ENCODE measurements around the gene MROH7.

The MROH7 gene

DNA sequence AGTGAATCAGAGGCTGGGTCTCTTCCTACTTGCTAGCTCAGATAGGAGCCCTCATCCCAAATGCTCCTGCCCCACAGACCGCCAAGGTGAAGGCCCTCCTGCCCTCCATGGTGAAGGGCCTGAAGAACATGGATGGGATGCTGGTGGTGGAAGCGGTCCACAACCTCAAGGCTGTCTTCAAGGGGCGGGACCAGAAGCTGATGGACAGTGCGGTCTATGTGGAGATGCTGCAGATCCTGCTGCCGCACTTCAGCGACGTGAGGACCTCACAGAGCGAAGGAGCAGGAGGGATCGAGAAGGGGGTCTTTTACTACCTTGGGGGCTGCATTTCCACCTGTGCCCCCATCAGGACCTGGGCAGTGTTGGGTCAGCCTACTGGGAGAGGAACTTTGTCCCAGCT, 59.5 kb downstream of the MROH7 start:
- DNase-seq = no peak

DNA sequence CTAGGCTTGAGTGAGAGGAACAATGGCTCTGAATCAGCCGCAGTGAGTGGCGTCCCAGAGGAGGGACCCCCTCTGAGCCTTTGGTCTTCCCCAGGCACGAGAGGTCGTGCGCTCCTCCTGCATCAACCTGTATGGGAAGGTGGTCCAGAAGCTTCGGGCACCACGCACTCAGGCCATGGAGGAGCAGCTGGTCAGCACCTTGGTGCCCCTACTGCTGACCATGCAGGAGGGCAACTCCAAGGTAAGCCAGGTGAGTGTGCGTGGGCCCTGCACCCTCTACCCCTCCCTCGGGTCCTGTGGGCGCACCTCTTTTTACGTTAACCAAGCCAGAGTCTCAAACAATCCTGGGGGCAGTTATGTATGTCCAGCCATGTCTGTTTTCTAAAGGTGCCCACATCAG, 60.4 kb downstream of the MROH7 start:
- no peak for DNase-seq

DNA sequence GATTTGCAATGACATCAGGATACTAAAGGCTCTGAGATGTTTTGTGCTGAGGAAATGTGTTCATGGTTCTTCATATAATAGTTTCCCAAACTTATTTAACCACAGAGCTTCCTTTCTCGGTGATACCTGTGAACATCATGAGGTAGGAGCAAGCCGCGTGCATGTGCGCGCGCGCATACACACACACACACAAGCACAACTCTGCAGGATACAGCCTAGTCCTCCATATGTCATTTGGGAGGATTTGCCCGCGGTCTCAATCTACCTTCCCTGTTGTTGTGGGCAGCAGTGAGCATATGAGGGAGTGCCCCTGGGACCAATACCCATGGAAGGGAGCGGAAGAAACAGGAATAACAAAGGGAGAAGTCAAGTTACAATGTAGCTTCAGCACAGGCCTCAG, 61.9 kb downstream of the MROH7 start:
- DNase-seq = no peak

DNA sequence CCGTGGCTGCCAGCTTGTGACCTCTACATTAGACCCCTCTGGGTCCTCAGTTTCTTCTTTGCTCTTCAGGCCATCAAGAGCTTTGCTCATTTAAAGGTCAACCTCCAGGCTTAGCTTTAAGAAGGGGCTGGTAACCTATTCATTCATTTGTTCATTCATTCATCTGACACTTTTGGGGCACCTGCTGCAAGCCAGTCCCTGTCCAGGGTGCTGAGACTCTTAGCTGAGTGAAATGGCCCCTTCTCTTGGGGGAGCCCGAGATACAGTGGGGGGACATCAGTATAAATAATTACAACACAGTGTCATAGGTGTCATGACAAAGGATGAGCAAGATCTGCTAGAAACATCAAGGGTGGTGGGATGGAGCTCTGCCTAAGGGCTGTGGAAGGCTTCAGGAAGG, 63.6 kb downstream of the MROH7 start:
- no peak for DNase-seq

DNA sequence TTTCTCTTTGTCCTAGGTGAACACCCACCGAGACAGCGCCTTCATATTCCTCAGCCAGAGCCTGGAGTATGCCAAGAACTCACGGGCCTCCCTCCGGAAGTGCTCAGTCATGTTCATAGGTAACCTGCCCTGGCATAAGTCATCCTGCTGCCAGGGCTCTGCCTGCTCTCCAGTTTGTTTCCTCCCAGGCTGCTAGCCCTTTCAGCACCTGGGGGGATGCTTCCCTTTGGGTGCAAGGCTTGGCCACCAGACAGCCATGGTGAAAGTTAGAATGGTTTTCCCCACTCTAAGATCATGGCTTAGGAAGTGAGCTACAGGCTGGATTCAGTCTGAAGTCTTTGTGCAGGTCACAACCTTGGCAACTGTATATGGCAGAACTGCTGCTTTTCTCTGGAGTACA, 64.8 kb downstream of the MROH7 start:
- no peak for DNase-seq

DNA sequence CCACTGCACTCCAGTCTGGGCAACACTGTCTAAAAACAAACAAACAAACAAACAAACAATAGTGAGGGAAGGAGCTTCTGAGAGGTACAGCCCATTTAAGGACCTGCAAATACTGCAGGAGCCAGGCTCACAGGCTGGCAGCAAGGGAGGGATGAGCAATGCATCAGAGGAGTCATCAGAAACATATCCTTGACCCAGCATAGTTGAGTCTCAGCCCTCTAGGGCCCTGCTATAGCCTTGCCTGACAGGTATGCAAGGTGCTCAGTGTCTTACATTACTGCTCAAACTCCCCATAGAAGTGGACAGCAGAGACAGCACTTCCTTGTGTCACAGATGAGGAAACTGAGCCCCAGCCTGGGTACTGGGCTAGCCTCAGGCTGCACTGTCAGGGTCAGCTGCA, 66.8 kb downstream of the MROH7 start:
- no peak for DNase-seq

DNA sequence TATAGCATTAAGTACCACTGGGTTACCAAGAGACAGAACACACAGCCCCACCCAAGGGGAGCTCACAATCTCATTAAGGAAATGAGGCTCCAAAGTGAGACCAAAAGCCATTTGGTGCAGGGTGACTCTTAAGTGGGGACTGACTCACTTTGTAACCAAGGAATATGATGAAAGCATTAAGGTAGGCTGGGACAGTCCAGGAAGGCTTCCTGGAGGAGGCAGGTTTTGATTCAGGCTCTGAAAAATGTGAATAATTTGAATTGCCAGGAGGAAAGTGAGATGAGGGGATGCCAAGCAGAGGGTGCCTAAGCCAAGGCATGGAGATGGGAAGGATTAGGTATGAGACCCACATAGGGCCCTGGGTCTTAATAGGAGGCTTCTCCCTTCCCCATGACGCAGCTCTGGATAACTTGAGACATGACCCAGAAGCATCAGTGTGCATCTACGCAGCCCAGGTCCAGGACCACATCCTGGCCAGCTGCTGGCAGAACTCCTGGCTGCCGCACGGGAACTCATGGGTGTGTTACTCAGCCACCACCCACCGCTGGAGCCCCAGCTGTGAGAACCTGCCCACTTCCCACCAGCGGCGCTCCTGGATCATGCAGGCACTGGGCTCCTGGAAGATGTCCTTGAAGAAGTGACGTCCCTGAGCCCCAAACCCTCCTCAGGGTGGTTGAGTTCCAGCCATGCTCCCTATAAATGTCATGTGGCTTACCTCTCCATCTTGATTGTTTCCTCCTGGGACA, 68.1 kb downstream of the MROH7 start:
- no peak for DNase-seq

DNA sequence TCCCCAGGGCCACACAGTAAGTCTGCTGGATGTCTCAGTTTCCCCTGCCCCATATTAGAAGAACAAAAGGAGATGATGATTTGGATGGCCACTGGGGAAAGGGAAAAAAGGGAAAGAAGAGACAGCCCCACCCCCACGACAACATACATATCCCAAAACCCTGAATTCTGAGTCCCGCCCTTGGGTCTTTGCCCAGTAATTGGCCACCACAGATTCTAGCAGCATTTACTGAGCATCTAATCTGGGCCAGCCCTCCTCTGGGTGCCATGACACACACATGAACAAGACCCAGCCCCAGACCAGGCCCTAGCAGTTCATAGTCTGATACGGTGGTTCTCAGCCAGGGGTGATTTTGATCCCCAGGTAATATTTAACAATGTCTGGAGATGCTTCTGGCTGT, 68.8 kb downstream of the MROH7 start:
- no peak for DNase-seq

DNA sequence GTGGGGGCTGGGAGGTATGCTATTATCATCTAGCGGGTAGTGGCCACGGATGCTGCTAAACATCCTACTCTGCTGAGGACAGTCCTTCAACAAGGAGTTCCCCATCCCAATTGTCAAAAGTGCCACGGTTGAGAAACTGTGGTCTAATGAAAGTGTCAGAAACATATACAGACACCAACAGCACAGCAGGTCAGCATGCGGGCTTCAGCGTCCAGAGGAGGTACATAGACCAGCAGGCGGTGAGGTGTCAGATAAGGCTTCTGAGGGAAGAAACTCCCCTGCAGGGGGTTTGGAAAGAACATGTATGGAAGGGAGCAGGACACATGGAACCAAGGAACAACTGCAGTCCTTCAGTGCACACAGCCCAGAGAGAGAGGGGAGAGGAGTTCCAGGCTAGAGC, 69.3 kb downstream of the MROH7 start:
- no peak for DNase-seq

DNA sequence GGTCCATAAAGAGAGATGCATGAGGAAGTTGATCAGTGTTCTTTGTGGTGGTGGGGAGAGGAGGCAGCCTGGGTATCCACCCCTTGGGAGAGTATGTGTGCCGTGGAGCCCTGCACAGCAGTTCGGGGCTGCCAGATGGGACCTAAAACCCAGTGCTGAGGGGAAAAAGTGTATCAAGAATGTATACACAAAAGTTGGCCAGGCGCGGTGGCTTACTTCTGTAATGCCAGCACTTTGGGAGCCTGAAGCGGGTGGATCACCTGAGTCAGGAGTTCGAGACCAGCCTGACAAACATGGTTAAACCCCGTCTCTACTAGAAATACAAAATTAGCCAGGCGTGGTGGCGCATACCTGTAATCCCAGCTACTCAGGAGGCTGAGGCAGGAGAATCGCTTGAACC, 70.0 kb downstream of the MROH7 start:
- no peak for DNase-seq

DNA sequence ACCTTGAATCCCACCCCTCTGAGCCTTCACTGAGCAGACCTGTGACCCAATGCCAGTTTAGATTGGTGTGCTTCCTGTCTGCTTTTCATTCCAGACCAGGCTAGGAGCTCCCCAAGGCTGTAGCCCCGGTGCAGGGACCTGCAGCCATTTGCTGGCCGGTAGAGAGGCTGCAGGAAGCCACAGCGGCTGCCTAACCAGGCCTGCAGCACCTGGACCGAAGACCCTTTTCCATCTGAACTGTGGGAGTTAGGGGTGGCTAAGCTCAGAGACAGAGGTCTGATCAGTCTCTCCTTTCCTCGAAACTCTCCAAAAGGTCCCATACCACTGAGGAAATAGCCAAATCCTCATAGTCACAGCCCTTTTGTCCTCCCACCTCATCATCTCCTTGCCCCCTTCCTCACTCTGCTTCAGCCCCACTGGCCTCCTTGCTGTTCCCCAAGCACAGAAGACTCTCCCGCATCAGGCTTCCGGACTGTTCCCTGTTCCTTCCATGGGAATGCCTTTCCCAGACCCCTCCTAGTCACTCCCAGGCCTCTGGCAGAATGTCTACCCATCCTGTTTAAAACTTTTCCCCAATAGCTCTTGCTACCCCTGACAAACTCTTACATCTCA, 73.4 kb downstream of the MROH7 start:
- DNase-seq = no peak

DNA sequence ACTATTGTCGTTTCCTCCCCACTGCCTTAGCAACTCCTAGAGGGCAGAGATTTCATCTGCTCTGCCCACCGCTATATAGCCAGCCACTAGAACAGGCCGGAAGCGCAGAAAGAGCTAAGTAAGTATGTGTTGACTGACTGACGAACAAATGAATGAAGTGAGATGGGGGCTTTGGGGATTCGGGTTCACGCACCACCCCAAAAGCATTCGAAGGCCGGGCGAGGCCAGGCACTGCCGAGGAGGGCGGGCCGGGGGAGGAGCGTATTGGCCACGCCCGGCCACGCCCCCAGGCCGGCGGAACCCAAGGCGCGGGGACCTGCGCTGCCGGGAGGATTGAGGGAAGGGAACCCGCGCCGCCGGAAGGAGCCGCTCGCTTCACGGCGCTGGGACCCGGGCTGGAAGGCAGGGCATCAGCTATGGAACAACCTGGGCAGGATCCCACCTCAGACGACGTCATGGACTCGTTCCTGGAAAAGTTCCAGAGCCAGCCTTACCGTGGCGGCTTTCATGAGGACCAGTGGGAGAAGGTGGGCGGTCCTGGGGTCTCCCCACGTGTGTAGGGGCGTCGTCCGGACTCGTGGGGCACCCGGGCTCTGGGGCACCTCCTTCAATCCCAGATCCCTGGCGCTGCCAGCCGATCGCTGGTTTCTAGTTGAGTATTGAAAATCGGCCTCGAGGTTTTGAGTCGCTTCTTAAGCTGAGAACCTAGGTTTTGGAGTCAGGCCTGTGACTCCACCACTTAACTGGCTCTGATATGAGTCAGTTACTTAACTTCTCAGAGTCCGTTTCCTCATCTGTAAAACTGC, 74.1 kb downstream of the MROH7 start, which contains the start of gene TTC4:
TSS of gene TTC4 (plus strand) at position 369 of the 806 bp plus-strand sequence. CDS start at position 417, 48 bp downstream.
- peak; percentile 62 for DNase-seq

DNA sequence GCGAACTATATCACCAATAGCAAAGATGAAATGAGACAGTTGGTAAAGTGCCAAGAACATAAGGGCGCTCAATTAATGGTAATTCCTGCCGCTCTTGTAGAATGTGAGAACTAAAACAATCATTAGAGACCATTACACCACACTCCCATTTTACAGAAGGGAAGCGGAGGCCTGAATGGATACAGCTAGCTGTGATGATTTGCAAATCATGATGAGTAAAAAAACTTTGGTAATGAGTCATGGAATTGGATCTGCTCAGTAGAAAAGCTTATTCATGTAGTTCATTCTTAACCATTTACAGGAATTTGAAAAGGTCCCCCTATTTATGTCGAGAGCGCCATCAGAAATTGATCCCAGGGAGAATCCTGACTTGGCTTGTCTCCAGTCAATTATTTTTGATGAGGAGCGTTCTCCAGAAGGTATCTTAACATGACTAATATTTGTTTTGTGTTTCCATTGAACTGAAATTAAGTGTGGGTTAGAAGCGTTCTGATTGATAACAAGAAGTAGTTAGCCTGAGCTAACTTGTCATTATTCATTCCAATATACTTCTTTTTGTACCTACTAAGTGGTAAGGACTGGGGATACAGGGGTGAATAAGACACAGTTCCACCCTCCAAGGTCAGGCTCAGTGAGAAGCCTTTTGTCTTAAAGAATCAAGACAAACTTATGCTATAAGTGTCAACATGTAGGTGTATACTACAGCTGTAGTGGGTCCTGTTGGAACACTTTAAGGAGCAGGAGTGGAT, 74.9 kb downstream of the MROH7 start:
- DNase-seq = no peak

DNA sequence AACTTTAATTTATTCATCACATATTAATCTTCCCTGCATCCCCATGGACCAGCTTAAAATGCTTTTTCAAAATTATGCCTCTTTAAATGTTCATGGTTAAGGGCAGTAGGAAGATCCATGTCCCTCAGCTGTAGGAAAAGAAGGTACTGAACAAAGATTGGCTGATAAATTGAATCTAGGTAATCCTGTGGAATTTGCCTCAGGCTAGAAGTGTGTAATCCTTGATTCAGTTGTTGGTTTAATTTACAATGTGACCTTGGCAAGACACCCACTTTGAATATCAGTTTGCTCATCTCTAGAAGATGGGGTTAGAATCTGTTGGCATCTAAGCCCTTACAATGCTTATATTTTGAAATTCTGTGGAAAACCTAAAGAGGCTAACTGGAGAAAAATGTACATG, 80.1 kb downstream of the MROH7 start:
- DNase-seq = no peak

DNA sequence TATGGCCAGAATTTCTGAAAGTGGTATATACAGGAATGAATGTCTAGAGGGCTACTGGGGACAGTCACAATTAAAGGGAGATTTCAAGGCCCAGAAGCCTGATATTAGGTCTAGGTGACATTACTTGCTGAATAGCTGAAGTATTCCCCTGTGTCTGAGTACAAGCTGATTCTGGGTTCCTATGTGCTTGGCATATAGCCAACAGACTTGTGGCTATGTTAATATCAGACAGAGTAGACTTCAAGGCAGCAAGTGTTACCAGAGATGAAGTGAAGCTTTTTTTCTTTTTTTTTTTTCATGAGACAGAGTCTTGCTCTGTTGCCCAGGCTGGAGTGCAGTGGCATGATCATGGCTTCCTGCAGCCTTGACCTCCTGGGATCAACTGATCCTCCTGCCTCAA, 82.4 kb downstream of the MROH7 start:
- DNase-seq = no peak

DNA sequence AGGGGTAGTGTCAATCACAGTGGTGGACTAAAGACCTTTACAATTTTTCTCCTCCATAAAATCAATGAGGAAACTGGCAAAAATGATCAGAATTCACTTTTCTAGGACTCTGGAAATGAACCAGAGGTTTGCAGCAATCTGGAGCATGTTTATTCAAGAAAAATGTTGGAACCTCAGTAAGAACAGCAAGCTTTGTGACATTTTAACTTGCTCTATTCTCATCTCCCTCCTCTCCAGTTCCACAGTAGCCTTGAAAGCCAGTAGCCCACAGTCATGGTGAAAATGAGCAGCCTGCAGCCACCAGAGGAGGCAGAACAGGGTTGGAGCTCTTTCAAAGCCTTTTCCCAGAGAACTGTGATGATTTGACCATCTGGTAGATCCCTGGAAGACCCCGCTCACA, 83.2 kb downstream of the MROH7 start:
- DNase-seq = no peak

DNA sequence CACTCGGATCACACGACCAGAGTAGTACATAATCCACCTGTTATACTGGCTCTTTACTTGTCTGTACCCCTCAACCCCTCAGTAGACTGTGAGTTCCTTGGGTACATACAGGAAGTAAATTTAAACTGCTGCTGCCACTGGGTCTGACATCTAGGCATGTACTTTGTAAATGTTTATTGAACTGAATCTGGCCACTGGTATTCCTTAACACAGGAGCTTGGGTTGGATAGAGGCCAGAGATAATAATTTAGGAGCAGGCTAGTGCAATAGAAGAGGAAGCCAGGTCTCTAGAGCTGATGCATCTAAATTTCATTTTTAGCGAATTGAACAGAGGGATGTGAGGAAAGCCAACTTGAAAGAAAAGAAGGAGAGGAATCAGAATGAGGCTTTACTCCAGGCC, 86.4 kb downstream of the MROH7 start:
- DNase-seq = no peak

DNA sequence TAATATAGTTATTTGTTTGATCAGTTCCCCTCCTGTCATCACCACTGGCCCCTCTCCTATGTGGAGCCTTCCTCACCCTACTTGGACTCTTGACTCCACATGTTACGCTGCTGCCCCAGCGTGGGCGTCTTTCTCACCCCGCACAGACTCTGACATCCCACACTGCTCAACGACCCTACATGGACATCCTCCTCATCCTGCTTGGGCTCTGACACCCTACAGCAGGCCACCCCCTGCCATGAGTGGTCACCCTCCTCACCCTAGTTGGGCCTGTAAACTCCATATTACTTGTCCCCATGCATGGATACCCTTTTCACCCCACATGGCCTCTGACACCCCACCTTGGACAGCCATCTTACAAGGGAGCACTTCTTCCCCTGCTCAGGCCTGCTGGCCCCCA, 95.1 kb downstream of the MROH7 start:
- no peak for DNase-seq

DNA sequence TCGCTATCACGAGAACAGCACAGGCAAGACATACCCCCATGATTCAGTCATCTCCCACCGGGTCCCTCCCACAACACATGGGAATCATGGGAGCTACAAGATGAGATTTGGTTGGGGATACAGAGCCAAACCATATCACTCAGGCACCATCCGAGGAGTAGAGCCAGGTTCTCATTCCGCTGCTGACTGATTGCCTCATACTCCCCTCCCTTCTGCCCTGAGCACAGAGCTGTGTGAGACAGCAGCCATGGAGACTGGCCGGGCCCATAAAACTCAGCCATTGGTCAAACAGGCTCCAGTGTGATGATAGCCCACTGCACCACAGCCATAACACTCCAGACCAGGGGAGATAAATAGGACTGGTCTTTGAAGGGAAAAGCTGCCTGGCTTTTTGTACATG, 96.7 kb downstream of the MROH7 start:
- DNase-seq = no peak

DNA sequence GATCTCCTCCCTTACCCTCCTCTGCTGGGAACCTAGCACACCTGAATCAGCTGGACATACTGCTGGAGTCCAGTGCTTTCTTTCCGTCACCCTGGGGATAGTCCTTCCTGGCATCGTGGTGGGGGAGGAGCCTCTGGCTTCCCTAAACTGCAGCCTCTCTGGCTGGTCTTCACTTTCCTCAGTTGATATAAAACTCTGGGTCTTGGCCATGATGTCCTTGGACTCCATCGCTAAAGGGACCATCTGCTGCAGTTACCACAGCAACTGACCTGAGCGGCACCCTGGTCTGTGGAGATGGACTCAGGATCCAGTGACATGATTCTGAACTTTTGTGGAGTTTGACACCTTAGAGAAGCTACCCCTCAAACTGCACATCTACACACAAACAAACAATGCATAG, 99.9 kb downstream of the MROH7 start:
- DNase-seq = no peak

DNA sequence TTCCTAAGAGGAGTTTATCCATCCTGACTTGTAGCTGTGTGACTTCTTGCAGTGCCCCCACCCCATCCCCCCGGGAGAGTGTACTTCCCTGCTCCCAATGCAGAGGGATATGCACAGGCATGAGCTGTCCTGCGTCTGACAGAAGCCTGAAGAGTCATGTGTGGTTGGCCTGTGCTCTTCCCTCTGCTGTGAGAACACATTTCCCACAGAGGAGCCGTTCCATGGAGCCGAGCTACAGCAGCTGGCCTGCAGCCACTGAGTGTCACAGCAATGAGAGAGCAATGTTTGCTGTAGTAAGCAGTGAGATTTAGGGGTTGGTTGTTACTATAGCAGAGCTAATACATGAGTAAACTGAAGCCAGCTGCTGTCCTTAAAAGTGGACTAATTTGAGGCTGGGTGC, 100.7 kb downstream of the MROH7 start:
- no peak for DNase-seq

DNA sequence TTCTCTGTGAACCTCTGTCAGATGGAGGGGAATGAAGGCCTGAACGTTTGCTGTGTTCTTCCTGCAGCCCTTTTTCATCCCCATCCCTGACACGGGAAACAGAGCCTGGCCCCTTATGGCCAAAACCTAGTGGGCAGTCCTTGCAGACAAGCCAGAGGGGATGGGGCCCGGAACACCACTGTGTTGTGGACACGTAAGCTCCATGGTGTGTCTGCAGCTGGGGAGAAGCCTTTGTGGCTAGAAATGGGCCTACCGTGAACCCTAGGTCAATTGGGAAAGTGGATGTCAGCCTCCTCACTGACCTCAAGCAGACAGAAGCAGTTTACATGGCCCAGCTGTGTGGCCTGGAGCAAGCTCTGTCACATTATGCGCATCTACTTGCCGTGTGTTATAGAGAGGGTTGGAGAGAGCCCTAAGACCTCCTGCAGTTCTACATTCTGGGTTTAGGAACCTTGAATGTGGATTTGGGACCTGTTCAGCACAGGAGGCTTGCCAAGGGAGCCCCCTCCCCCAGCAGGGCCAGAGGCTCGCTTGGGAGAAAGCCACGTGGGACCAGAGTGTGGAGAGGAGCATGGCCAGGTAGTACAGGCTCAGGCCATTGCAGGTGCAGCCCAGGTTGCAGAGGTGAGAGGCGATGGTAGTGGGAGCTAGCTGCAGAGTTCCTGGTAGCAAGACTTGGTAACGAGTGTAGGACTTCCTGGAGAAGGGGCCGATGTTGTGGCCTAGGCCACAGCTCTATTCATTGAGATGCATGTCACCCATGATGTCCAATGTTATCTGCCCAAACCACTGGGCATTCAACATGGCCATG, 102.0 kb downstream of the MROH7 start:
- no peak for DNase-seq

DNA sequence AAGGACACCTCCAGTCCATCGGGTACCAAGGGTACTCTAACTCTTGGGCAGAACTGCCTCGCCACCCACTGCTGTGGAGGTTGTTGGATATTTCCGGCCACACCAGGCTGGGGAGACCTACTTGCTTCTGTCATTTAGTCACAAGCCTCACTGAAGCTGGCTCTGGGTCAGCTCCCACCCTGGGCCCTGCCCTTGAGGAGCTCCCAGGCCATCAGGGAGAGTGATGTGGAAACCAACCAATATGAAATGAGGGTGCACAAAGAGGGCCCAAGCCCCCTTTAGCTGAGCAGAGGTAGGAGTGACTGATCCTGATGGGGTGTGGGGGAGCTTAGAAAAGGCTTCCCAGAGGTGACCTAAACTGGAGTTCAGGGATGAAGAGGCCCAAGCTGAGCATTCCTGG, 103.1 kb downstream of the MROH7 start:
- DNase-seq = no peak

Data from NCI-H1092 (cell line).